Measurements from ENCODE around the gene FBXO17.

The FBXO17 gene

DNA sequence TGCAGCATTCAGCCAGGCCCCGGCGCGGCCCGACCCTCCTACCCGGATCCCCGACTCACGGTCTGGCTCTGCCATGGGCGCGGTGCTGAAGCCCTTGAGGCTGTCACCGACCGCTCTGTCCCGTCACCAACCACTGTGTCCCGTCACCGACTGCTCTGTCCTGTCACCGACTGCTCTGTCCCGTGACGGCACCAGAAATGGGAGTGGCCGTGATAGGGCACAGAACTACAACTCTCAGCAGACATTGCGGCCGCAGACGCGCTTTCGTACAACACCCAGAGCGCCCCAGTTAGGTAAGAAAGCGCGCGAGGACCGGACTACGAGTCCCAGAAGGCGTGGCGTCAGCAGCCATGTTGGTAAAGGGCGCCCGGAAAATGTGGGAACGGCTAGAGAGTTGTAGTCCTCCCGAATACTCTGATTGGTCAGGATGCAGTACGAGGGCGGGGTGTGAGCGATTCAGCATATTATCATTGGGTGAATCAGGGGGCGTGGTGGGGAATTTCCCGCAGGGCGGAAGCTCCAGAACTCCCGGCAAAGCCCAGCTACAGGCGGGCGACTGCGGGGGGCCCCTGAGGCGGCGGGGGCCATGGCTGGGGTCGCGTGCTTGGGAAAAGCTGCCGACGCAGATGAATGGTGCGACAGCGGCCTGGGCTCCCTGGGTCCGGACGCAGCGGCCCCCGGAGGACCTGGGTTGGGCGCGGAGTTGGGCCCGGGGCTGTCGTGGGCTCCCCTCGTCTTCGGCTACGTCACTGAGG, 75.9 kb downstream of the FBXO17 start, which contains the start of the genes NFKBIB and SIRT2:
Gene NFKBIB, plus strand, starts transcription at position 523 of the 755 bp plus-strand sequence. Its CDS starts 64 bp downstream, at position 587.
Gene SIRT2, minus strand, starts transcription at position 172 of the 755 bp plus-strand sequence. Its CDS starts 97 bp downstream, at position 75.
- TF ChIP-seq, protein P1, sequence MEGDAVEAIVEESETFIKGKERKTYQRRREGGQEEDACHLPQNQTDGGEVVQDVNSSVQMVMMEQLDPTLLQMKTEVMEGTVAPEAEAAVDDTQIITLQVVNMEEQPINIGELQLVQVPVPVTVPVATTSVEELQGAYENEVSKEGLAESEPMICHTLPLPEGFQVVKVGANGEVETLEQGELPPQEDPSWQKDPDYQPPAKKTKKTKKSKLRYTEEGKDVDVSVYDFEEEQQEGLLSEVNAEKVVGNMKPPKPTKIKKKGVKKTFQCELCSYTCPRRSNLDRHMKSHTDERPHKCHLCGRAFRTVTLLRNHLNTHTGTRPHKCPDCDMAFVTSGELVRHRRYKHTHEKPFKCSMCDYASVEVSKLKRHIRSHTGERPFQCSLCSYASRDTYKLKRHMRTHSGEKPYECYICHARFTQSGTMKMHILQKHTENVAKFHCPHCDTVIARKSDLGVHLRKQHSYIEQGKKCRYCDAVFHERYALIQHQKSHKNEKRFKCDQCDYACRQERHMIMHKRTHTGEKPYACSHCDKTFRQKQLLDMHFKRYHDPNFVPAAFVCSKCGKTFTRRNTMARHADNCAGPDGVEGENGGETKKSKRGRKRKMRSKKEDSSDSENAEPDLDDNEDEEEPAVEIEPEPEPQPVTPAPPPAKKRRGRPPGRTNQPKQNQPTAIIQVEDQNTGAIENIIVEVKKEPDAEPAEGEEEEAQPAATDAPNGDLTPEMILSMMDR (IDR thresholded peaks at IDR 0.05; ENCODE audit: control extremely low read depth, extremely low read depth, low read depth, missing control alignments) = no peak
- ChIA-PET CTCF (interaction anchor here (1.0 to 2.2 kb wide), 9 partner anchors 8 to 496 kb away, joined by 3 to 18 read pairs (median 4); partner anchors contain the start of genes FAM98C, MRPS12 and SARS2), POLR2A (interaction anchor here (0.7 to 1.0 kb wide), 3 partner anchors 20 to 68 kb away, joined by 3 read pairs; partner anchors contain the start of gene ECH1)
- DNase-seq (ENCODE audit: extremely low spot score) = peak; percentile 99

DNA sequence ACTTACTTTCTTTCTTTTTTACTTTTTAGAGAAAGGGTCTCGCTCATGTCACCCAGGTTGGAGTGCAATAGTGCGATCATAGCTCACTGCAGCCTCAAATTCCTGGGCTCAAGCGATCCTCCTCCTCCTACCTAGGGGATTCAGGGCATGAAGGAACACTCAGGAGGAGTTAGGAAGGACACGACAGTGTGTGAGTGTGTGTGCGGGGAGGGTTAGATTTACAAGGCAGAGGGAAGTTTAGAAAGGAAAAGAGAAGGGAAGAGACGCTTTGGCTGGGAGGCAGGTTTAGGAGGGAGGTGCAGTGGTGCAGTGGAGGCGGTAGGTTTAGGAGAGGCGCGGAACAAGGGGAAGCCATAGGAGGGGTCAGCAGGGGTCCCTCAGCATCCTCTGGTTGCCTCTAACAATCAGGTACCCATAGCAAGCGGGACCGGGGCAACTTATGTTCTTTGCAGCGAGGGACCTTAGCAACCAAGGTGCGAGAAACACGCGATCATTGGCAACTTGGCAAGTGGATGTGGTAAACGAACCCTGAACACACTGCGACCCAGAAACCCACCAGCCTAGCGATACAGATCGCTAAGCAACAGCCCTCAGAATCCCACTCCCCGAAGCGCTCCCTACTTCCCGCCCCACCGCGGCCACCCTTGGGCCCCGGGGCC, 76.6 kb downstream of the FBXO17 start:
- ChIA-PET POLR2A (no interaction called here), CTCF (interaction anchor here (0.7 kb wide), 1 partner anchor 11 kb away, joined by 3 read pairs; no protein-coding TSS in a partner anchor)
- TF ChIP-seq, protein P1 (IDR thresholded peaks at IDR 0.05; ENCODE audit: control extremely low read depth, extremely low read depth, low read depth, missing control alignments) = no peak
- DNase-seq (ENCODE audit: extremely low spot score) = no peak

DNA sequence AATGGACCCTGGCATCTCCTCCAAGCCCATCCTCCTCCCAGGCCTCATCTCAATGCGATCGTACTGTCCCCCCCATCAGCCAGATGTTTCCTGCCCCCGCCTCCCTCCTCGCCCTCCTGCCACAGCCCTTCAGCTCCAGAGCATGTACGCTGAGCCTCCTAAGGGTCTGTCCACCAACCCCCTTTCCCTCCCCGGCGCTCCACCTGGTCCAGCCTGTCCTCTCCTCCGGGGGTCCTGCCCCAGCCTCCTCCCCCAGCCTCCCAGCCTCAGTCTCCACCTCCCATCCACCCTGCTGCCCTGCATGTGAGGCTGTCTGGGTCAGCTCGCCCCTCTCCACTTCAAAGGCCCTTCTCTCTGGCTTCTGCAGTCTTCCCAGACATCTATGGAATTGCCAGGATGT, 80.6 kb downstream of the FBXO17 start:
- CTCF ChIA-PET = interaction anchor here (0.8 to 1.2 kb wide), 2 partner anchors 16 to 260 kb away, joined by 3 read pairs; no protein-coding TSS in a partner anchor
- TF ChIP-seq, protein P1 (IDR thresholded peaks at IDR 0.05; ENCODE audit: control extremely low read depth, extremely low read depth, low read depth, missing control alignments) = no peak
- POLR2A ChIA-PET = no interaction called here
- DNase-seq (ENCODE audit: extremely low spot score) = no peak

DNA sequence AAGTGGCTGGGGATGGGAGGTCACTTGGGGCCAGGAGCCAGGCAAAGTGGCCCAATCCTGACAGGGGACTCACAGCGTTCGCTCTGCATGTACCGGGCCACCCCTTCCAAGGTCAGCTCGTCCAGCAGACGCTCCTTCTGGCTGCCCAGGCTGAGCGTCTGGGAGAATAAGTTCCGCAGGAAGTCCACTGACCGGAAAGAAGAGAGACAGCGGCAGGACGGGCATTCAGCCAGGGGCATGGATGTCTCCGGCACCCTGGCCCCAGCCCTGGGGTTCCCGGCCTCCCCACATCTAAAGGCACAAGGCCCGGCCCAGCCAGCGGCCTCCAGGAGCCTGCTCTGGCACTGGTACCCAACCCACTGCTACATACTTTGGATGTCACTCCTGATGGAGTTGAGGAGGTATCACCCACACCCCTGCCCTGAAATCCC, 82.2 kb downstream of the FBXO17 start:
- ChIA-PET POLR2A (no interaction called here), CTCF (interaction anchor here (1.0 to 2.4 kb wide), 2 partner anchors 21 to 491 kb away, joined by 3 to 5 read pairs; partner anchors contain the start of gene FAM98C)
- TF ChIP-seq, protein P1 (IDR thresholded peaks at IDR 0.05; ENCODE audit: control extremely low read depth, extremely low read depth, low read depth, missing control alignments) = no peak
- DNase-seq (ENCODE audit: extremely low spot score) = no peak

DNA sequence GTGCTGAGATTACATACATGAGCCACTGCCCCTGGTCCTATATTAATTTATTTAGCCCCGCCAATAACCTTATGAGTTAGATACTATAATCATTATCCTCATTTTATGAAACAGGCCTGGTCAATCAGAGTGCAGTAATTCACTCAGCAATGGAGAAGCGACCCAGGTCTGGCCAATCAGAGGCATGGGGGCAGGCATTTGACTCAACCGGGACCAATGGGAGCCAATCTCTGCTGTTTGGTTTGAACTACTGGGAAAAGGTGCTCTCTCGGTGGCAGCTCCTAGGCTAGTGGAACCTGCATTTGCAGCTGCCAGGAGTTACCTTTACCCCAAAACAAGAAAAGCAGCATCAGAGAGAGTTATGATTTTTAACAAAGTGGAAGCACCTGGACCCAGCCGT, 82.7 kb downstream of the FBXO17 start:
- TF ChIP-seq, protein P1 (IDR thresholded peaks at IDR 0.05; ENCODE audit: control extremely low read depth, extremely low read depth, low read depth, missing control alignments) = no peak
- no peak for DNase-seq (ENCODE audit: extremely low spot score)
- CTCF ChIA-PET = interaction anchor here (1.0 to 2.4 kb wide), 2 partner anchors 20 to 490 kb away, joined by 3 to 5 read pairs; partner anchors contain the start of gene FAM98C
- POLR2A ChIA-PET = no interaction called here

DNA sequence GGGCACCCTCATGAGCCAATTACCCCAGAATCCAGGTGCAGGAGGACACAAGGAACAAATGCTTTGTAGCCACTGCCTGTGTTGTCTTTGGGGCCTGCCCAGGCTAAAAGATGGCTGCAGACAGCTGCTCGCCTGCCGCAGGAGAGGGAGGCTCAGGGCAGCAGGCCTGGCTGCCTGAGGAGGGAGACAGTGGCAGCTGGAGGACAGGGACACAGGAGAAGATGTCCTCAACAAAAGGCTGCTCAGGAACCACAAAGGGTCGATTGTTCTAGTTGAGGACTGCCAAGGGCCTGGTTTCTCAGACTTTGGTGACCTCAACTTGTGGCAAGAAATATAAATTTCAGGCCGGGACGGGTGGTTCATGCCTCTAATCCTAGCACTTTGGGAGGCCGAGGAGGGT, 83.8 kb downstream of the FBXO17 start:
- no peak for DNase-seq (ENCODE audit: extremely low spot score)
- ChIA-PET POLR2A (no interaction called here), CTCF (interaction anchor here (0.7 to 2.4 kb wide), 3 partner anchors 8 to 22 kb away, joined by 3 to 5 read pairs (median 3); partner anchors contain the start of genes NFKBIB and SIRT2)
- TF ChIP-seq, protein P1 (IDR thresholded peaks at IDR 0.05; ENCODE audit: control extremely low read depth, extremely low read depth, low read depth, missing control alignments) = no peak
